GM18907 (cell line): ENCODE results near the gene TOM1L2.

Experiments used
- ATAC-seq: cut with Tn5 transposase; IDR thresholded peaks from one replicate; pipeline ENCODE4 v1.9.1; 2021; ENCODE audit warnings: mild to moderate bottlenecking, moderate library complexity; ENCODE audit not compliant: unreplicated experiment

TOM1L2 gene

GRCh38 chr17:17880577-17881196, 91.5 kb downstream of the TOM1L2 start:
- no peak for ATAC-seq

- no peak for ATAC-seq
Measured at GRCh38 chr17:17877529-17878358, 94.5 kb downstream of the TOM1L2 start.

- ATAC-seq, result no peak
Measured at GRCh38 chr17:17876959-17877528, 95.2 kb downstream of the TOM1L2 start.

GRCh38 chr17:17874478-17874877, 97.7 kb downstream of the TOM1L2 start:
- ATAC-seq, result no peak

- ATAC-seq, result no peak
Measured at GRCh38 chr17:17873450-17873991, 98.7 kb downstream of the TOM1L2 start.

- no peak for ATAC-seq
Measured at GRCh38 chr17:17872547-17873345, 99.5 kb downstream of the TOM1L2 start.

- no peak for ATAC-seq
Measured at GRCh38 chr17:17871913-17872312, 100.3 kb downstream of the TOM1L2 start.

- no peak for ATAC-seq
Measured at GRCh38 chr17:17870247-17870646, 102.0 kb downstream of the TOM1L2 start.

GRCh38 chr17:17868641-17869522, 103.3 kb downstream of the TOM1L2 start:
- ATAC-seq, result no peak

- ATAC-seq, result no peak
Measured at GRCh38 chr17:17866897-17867296, 105.3 kb downstream of the TOM1L2 start.

- no peak for ATAC-seq
Measured at GRCh38 chr17:17866425-17866824, 105.8 kb downstream of the TOM1L2 start.

- ATAC-seq, result no peak
Measured at GRCh38 chr17:17865035-17865434, 107.2 kb downstream of the TOM1L2 start.

- ATAC-seq, result no peak
Measured at GRCh38 chr17:17860766-17861107, 111.5 kb downstream of the TOM1L2 start.

GRCh38 chr17:17859909-17860765, 112.1 kb downstream of the TOM1L2 start:
- ATAC-seq, result no peak

- ATAC-seq, result no peak
Measured at GRCh38 chr17:17857496-17857895, 114.7 kb downstream of the TOM1L2 start.

- no peak for ATAC-seq
Measured at GRCh38 chr17:17856386-17856785, 115.8 kb downstream of the TOM1L2 start.

- ATAC-seq, result no peak
Measured at GRCh38 chr17:17855976-17856375, 116.2 kb downstream of the TOM1L2 start.

GRCh38 chr17:17853811-17854447, 118.3 kb downstream of the TOM1L2 start:
- ATAC-seq, result no peak

GRCh38 chr17:17852930-17853329, 119.3 kb downstream of the TOM1L2 start:
- ATAC-seq, result no peak
